ENCODE measurements around the gene MBIP. TPM values are rescaled to one million over a fixed set of nuclear protein-coding genes. Genes with fewer than 3 reads are reported as not detected.

MBIP gene
- total RNA-seq, 1 experiment from 2014 or later, result 9.8 TPM

GRCh38 chr14:36288496-36288895 lies 31.9 kb downstream of the MBIP start:
- no peaks in the 10 kb centered on the region for H3K4me1 ChIP-seq (ENCODE audit: control insufficient read depth, insufficient read depth, low read length)
- in situ Hi-C loops (cut with HindIII; ENCODE audit: low pct_unique_long_range_greater_than_20kb, low sequenced_read_pairs), result no loop called here
- no peak overlapping the region for H3K27ac ChIP-seq (ENCODE audit: low read length)
- POLR2A ChIA-PET, result no interaction called here
- CTCF ChIA-PET, result no interaction called here
- DNase-seq (ENCODE audit: low read depth, low spot score) (no peak), ATAC-seq (no peak)
- H3K36me3 ChIP-seq (ENCODE audit: control insufficient read depth, insufficient read depth, low read length), result no peaks in the 10 kb centered on the region
- no TSS peak for BruUV-seq (replicated peaks)
- no peak overlapping the region for H3K4me3 ChIP-seq (ENCODE audit: low read depth in 2 of 2, low read length in 2 of 2)
- no peak for TF ChIP-seq TCF7L2 (IDR thresholded peaks at IDR 0.05; ENCODE audit: low read depth, low read length)
- TF ChIP-seq SIN3A (IDR thresholded peaks at IDR 0.05; ENCODE audit: borderline replicate concordance, insufficient read depth, low read depth, low read length), result no peak
- TF ChIP-seq, protein P1, sequence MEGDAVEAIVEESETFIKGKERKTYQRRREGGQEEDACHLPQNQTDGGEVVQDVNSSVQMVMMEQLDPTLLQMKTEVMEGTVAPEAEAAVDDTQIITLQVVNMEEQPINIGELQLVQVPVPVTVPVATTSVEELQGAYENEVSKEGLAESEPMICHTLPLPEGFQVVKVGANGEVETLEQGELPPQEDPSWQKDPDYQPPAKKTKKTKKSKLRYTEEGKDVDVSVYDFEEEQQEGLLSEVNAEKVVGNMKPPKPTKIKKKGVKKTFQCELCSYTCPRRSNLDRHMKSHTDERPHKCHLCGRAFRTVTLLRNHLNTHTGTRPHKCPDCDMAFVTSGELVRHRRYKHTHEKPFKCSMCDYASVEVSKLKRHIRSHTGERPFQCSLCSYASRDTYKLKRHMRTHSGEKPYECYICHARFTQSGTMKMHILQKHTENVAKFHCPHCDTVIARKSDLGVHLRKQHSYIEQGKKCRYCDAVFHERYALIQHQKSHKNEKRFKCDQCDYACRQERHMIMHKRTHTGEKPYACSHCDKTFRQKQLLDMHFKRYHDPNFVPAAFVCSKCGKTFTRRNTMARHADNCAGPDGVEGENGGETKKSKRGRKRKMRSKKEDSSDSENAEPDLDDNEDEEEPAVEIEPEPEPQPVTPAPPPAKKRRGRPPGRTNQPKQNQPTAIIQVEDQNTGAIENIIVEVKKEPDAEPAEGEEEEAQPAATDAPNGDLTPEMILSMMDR (IDR thresholded peaks at IDR 0.05), result no peak
- no peak for TF ChIP-seq POLR2AphosphoS5 (IDR thresholded peaks at IDR 0.05; ENCODE audit: low read depth, low read length)
- TF ChIP-seq, protein P2, sequence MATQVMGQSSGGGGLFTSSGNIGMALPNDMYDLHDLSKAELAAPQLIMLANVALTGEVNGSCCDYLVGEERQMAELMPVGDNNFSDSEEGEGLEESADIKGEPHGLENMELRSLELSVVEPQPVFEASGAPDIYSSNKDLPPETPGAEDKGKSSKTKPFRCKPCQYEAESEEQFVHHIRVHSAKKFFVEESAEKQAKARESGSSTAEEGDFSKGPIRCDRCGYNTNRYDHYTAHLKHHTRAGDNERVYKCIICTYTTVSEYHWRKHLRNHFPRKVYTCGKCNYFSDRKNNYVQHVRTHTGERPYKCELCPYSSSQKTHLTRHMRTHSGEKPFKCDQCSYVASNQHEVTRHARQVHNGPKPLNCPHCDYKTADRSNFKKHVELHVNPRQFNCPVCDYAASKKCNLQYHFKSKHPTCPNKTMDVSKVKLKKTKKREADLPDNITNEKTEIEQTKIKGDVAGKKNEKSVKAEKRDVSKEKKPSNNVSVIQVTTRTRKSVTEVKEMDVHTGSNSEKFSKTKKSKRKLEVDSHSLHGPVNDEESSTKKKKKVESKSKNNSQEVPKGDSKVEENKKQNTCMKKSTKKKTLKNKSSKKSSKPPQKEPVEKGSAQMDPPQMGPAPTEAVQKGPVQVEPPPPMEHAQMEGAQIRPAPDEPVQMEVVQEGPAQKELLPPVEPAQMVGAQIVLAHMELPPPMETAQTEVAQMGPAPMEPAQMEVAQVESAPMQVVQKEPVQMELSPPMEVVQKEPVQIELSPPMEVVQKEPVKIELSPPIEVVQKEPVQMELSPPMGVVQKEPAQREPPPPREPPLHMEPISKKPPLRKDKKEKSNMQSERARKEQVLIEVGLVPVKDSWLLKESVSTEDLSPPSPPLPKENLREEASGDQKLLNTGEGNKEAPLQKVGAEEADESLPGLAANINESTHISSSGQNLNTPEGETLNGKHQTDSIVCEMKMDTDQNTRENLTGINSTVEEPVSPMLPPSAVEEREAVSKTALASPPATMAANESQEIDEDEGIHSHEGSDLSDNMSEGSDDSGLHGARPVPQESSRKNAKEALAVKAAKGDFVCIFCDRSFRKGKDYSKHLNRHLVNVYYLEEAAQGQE (IDR thresholded peaks at IDR 0.05; ENCODE audit: insufficient read depth in 1 of 2, low read depth in 2 of 2, low read length in 1 of 2), result no peak
- no peaks in the 10 kb centered on the region for H3K27me3 ChIP-seq (ENCODE audit: control insufficient read depth, insufficient read depth, low read length)
- no peaks in the 10 kb centered on the region for H3K9me3 ChIP-seq (ENCODE audit: control insufficient read depth, insufficient read depth, low read depth, low read length)
- intact Hi-C loops (cut with micrococcal nuclease; ENCODE audit: unreplicated experiment), result no loop called here

- no peaks in the 10 kb centered on the region; the same call in 1 of the 2 replicates for H3K27me3 ChIP-seq (ENCODE audit: control insufficient read depth, insufficient read depth, low read length)
- in situ Hi-C loops (cut with HindIII; ENCODE audit: low pct_unique_long_range_greater_than_20kb, low sequenced_read_pairs) (no loop called here), intact Hi-C loops (cut with micrococcal nuclease; ENCODE audit: unreplicated experiment) (no loop called here)
- DNase-seq (ENCODE audit: low read depth, low spot score) (no peak), ATAC-seq (no peak)
- no peak overlapping the region for H3K27ac ChIP-seq (ENCODE audit: low read length)
- H3K4me3 ChIP-seq (ENCODE audit: low read depth in 2 of 2, low read length in 2 of 2), result no peak overlapping the region
- no peaks in the 10 kb centered on the region for H3K9me3 ChIP-seq (ENCODE audit: control insufficient read depth, insufficient read depth, low read depth, low read length)
- ChIA-PET CTCF (no interaction called here), POLR2A (no interaction called here)
- H3K4me1 ChIP-seq (ENCODE audit: control insufficient read depth, insufficient read depth, low read length), result no peaks in the 10 kb centered on the region
- no peaks in the 10 kb centered on the region for H3K36me3 ChIP-seq (ENCODE audit: control insufficient read depth, insufficient read depth, low read length)
- no TSS peak for BruUV-seq (replicated peaks)
- TF ChIP-seq, protein P1 (IDR thresholded peaks at IDR 0.05), result no peak
- TF ChIP-seq, protein P2 (IDR thresholded peaks at IDR 0.05; ENCODE audit: insufficient read depth in 1 of 2, low read depth in 2 of 2, low read length in 1 of 2), result no peak
- TF ChIP-seq SIN3A (IDR thresholded peaks at IDR 0.05; ENCODE audit: borderline replicate concordance, insufficient read depth, low read depth, low read length) (no peak), TCF7L2 (IDR thresholded peaks at IDR 0.05; ENCODE audit: low read depth, low read length) (no peak), POLR2AphosphoS5 (IDR thresholded peaks at IDR 0.05; ENCODE audit: low read depth, low read length) (no peak)
These were observed 35.4 kb downstream of the MBIP start for GRCh38 chr14:36284971-36285595.
